OCI-LY1 (cell line): Measurements from ENCODE around the gene TBCD.

Experiments
- CTCF ChIP-seq: fragments of 200-600 bp; sonication (generic), shearing (Covaris generic); IDR thresholded peaks from 2 replicates; pipeline ENCODE4 v1.5.1; 2017; ENCODE audit warnings: mild to moderate bottlenecking, antibody characterized with exemption, low read length, moderate library complexity, mixed read lengths
- EZH2 ChIP-seq: fragments of 200-600 bp; sonication (generic), shearing (Covaris generic); IDR thresholded peaks from 2 replicates; pipeline ENCODE4 v1.8.0; 2017; ENCODE audit warnings: borderline replicate concordance, mixed run types, mild to moderate bottlenecking, antibody characterized with exemption, low read length, moderate library complexity, mixed read lengths

- no peak for TF ChIP-seq CTCF
- TF ChIP-seq EZH2: no peak
Measured at GRCh38 chr17:82869536-82869935, 117.7 kb downstream of the TBCD start.
